ENCODE results near the gene RTN4R.
"Not testable (repeated sequence)": the region's sequence is repeated elsewhere in the genome, so short reads cannot be mapped to it uniquely, and the experiment has no call there.

DNA sequence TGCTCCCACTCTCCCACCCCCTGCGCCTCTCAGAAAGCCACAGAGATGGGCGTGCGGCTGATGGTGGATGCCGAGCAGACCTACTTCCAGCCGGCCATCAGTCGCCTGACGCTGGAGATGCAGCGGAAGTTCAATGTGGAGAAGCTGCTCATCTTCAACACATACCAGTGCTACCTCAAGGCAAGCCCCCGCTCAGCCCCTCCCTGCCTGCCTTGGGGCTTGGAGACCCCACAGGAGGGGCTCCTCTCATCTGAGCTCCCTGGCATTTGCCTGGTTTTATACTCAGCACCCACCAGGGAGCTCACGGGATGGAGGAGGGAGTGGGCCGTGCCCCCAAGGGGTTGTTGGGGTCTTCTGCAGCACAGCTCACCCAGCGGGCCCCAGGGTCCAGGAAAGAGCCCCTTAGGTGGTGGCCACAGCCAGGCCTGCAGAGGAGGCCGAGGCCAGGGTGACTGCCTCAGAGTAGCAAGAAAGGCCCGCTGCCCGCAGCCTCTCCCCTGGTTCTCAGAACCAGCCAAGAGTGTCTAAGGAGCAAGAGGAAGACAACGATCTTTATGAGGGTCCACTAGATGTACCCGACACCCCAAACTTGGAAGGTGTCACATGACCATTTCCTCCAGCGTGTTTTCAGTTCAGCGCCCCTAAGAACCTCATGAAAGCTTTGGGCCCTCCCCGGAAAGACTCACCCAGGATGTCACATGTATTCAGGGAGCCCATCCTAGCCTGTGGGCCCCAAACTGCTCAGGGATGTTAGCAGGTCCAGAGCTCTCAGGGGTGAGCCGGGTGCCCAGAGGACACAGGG lies 38.7 kb upstream of the RTN4R start:
- TF ChIP-seq, protein P1, sequence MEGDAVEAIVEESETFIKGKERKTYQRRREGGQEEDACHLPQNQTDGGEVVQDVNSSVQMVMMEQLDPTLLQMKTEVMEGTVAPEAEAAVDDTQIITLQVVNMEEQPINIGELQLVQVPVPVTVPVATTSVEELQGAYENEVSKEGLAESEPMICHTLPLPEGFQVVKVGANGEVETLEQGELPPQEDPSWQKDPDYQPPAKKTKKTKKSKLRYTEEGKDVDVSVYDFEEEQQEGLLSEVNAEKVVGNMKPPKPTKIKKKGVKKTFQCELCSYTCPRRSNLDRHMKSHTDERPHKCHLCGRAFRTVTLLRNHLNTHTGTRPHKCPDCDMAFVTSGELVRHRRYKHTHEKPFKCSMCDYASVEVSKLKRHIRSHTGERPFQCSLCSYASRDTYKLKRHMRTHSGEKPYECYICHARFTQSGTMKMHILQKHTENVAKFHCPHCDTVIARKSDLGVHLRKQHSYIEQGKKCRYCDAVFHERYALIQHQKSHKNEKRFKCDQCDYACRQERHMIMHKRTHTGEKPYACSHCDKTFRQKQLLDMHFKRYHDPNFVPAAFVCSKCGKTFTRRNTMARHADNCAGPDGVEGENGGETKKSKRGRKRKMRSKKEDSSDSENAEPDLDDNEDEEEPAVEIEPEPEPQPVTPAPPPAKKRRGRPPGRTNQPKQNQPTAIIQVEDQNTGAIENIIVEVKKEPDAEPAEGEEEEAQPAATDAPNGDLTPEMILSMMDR (IDR thresholded peaks at IDR 0.05; ENCODE audit: low read depth, low read length, poor library complexity, severe bottlenecking): not testable (repeated sequence)
- not testable (repeated sequence) for TF ChIP-seq EZH2phosphoT487 (IDR thresholded peaks at IDR 0.05; ENCODE audit: borderline replicate concordance, low read length)

Data from DOHH2 (cell line).